Measurements from ENCODE around the gene HLCS.
A peak's percentile ranks its signal among the peaks of the same experiment; 100 is the strongest.

The HLCS gene

GRCh38 chr21:36966066-36966820 lies at the start of gene HLCS (continued):
- TF ChIP-seq PATZ1 (tag by site-specific recombination; IDR thresholded peaks at IDR 0.05) (peak; percentile 87), ZNF571 (tag by site-specific recombination; IDR thresholded peaks at IDR 0.05) (no peak), ZNF350 (tag by site-specific recombination; IDR thresholded peaks at IDR 0.05) (no peak), ZNF544 (tag by site-specific recombination; IDR thresholded peaks at IDR 0.05) (no peak), ZNF138 (tag by site-specific recombination; IDR thresholded peaks at IDR 0.05; ENCODE audit: borderline replicate concordance) (no peak), ZBTB7A (tag by site-specific recombination; IDR thresholded peaks at IDR 0.05; ENCODE audit: low read depth) (no peak), ZNF248 (tag by site-specific recombination; IDR thresholded peaks at IDR 0.05) (no peak), ZNF280D (tag by site-specific recombination; IDR thresholded peaks at IDR 0.05) (no peak), ZNF660 (tag by site-specific recombination; IDR thresholded peaks at IDR 0.05) (0 out of 2 replicates have a peak, but pooled peaks have one; percentile 52), ZNF48 (tag by site-specific recombination; IDR thresholded peaks at IDR 0.05) (no peak), ZNF155 (tag by site-specific recombination; IDR thresholded peaks at IDR 0.05) (no peak), ZNF37A (tag by site-specific recombination; IDR thresholded peaks at IDR 0.05) (no peak), ZNF704 (tag by site-specific recombination; IDR thresholded peaks at IDR 0.05) (no peak), ZNF292 (tag by site-specific recombination; IDR thresholded peaks at IDR 0.05; ENCODE audit: borderline replicate concordance, low read depth) (no peak), ZNF221 (tag by site-specific recombination; IDR thresholded peaks at IDR 0.05; ENCODE audit: borderline replicate concordance) (no peak), SCRT2 (tag by site-specific recombination; IDR thresholded peaks at IDR 0.05) (no peak), ZNF266 (tag by site-specific recombination; IDR thresholded peaks at IDR 0.05; ENCODE audit: low read depth) (no peak), ZFP3 (tag by site-specific recombination; IDR thresholded peaks at IDR 0.05; ENCODE audit: low read depth) (no peak), ZBTB17 (tag by site-specific recombination; IDR thresholded peaks at IDR 0.05) (no peak), SCRT1 (tag by site-specific recombination; IDR thresholded peaks at IDR 0.05; ENCODE audit: borderline replicate concordance) (no peak), ZNF148 (tag by site-specific recombination; IDR thresholded peaks at IDR 0.05; ENCODE audit: borderline replicate concordance) (no peak), GLI2 (tag by site-specific recombination; IDR thresholded peaks at IDR 0.05; ENCODE audit: borderline replicate concordance, low read depth) (no peak), ZNF558 (tag by site-specific recombination; IDR thresholded peaks at IDR 0.05) (no peak), SP2 (tag by site-specific recombination; IDR thresholded peaks at IDR 0.05) (no peak; the same call in 1 of the 2 replicates), ZNF561 (tag by site-specific recombination; IDR thresholded peaks at IDR 0.05; ENCODE audit: borderline replicate concordance) (peak; percentile 81; the same call in 1 of the 2 replicates), ZNF529 (tag by site-specific recombination; IDR thresholded peaks at IDR 0.05; ENCODE audit: insufficient replicate concordance) (no peak), ZNF664 (tag by site-specific recombination; IDR thresholded peaks at IDR 0.05) (no peak), ZNF157 (tag by site-specific recombination; IDR thresholded peaks at IDR 0.05) (no peak), ZIC2 (tag by site-specific recombination; IDR thresholded peaks at IDR 0.05) (peak; percentile 70)
